GM12874 (cell line): ENCODE measurements around the gene SMOC1.

ENCODE experiments used
- TF ChIP-seq, protein P1 (sequence below): IDR thresholded peaks from 2 replicates; pipeline ENCODE4 v1.5.1; 2011; ENCODE audit warnings: low read depth, mild to moderate bottlenecking, control low read depth, low read length, moderate library complexity; ENCODE audit not compliant: insufficient read depth

Gene SMOC1

DNA sequence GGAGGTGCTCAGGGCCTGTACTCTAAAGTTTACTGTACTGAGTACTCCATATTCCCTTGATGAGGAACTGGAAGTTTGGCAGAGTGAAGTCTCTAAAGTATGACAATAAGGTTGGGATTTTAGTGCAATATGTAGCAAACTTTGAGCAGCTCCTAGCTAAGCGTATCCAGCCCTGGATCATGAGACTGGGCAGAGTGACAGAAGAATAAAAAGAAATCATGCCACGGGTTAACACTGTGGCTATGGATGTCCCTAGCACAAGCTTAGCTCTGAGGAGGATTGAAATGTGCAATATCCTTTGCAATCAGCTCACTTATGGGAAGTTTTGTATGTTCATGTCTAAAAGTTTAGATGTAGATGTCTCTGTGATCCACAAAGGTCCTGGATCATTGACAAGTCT lies 114.1 kb downstream of the SMOC1 start:
- TF ChIP-seq, protein P1, sequence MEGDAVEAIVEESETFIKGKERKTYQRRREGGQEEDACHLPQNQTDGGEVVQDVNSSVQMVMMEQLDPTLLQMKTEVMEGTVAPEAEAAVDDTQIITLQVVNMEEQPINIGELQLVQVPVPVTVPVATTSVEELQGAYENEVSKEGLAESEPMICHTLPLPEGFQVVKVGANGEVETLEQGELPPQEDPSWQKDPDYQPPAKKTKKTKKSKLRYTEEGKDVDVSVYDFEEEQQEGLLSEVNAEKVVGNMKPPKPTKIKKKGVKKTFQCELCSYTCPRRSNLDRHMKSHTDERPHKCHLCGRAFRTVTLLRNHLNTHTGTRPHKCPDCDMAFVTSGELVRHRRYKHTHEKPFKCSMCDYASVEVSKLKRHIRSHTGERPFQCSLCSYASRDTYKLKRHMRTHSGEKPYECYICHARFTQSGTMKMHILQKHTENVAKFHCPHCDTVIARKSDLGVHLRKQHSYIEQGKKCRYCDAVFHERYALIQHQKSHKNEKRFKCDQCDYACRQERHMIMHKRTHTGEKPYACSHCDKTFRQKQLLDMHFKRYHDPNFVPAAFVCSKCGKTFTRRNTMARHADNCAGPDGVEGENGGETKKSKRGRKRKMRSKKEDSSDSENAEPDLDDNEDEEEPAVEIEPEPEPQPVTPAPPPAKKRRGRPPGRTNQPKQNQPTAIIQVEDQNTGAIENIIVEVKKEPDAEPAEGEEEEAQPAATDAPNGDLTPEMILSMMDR = no peak

DNA sequence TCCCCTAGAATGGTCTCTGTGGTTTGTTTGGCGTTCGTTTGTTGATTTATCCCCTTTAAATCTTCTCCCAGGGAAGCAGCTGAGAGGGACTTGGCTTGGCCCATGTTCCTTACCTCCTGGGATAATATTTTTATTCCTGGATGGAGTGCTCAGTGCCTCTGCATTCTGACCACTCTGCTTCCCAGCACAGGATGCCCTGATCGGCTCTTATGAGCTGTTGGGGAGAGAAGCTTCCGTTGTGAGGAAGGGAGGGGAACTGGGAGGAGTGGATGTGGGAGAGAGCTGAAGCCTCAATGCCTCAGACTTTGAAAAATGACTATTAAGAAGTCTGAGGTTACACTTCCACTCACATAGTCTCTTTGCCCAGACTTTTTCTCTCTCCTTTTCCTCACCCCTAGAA lies 114.8 kb downstream of the SMOC1 start:
- TF ChIP-seq, protein P1 = no peak

DNA sequence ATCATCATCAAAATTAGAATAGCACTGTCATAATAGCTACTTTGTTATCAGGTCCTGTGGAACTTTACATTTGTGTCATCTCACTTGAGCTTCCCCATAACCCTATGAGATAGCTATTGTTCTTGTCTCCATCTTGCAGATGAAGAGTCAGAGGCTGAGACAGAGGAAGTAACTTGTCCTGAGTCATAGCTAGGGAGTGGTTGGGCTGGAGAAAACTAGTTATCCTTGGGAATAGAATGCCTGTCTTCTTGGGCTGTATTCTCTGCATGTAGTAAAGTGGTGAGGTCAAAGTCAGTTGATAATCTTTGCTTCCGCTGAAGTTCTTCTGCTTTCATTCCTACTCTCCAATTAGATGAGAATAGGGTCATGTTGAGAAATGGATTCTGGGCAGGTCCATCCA lies 117.0 kb downstream of the SMOC1 start:
- TF ChIP-seq, protein P1 = no peak

DNA sequence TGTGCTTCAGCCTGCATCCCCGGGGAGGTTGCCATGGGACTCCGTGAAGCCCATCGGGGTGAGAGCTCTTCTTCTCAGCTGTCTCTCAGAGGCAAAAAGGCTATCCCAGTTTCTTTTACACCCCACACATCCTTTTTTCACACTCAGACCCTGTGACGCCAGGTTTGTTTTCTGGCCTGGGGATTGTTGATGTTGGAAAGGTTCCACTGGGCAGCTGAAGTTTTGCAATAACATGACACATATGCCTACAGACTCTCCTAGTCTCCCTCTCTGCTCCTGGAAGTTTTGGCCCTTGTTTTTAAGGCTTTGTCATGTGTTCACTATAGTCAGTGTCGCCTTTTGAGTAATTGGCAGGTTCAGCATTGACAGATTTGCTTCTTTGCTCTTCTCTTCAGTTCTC lies 118.6 kb downstream of the SMOC1 start:
- TF ChIP-seq, protein P1 = no peak

DNA sequence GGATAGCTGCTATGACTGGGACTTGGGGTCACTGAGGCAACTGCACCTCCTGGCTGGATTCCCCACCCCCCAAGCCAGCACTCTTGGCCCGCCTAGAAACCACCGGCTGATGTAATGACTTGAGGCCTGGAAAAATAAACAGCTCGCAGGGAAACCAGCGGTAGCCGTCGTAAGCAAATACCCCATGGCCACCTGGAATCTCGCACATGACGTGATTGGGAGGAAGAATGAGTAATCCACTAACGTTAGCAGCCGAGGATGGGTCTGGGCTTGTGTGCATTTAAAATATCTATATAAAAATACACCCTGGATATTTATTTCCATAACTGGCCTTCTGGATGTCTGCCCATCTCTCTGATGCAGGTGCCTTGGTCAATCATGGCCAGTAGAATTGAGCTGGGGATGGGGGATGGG lies 120.1 kb downstream of the SMOC1 start:
- TF ChIP-seq, protein P1 = no peak

DNA sequence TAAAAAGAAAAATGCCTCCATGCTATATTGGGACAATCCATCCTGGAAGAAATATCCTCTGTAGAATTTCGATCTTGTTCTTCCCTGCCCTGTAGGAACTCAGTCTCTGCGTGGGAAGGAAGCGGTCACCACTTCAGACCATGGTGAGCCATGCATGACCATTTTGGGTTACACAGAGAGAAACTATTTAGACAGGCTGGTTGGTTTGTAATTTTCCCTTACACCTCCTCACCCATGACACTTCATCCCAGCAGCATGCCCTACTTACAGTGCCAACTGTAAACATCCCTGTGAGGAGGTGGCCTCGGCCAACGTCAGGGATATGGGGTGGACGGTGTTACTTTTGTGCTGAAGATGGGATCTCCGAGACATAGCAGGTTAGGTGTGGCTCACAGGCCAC lies 121.4 kb downstream of the SMOC1 start:
- TF ChIP-seq, protein P1 = no peak

DNA sequence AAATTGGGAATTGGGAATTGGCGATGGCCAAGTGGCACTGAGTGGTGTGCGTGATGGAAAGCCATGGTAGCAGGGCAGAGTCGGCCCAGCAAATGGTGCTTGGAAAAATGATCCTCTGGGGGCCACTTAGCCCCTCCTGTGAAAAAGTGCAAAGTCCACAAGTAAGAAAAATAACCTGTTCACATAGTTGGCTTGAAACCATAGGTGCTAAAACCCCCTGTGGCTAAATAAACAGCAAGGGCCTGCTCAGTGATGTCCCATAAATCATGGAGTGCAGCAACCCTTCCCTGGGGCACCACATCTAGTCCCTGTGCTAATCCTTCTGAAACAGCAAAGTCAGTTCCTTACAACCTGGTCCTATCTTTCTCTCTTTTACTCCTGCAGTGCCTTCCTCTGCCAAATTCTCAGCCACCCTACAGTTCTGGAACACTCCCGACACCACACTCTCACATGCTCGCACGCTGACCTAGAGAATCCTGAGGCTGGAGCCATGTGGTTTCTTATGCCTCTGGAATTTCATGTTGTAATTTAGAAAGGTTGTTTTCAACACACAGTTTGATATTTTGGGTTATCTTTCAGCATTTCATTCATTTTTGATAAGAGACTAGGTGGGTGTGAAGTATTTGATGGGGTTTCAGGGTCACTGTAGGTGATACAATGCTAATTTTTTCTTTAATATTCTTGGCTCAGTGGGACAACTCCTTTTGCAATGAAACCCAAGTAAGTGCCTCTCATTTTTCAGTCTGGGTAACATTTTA lies 123.6 kb downstream of the SMOC1 start:
- TF ChIP-seq, protein P1 = no peak
